ENCODE results near the gene BNC1.

Gene BNC1

GRCh38 chr15:83318861-83319415 lies 34.5 kb upstream of the BNC1 start:
- H3K36me3 ChIP-seq (ENCODE audit: control insufficient read depth, insufficient read depth, low read length): no peaks in the 10 kb centered on the region
- H3K27ac ChIP-seq (ENCODE audit: insufficient read depth, low read depth, low read length, poor library complexity, severe bottlenecking): no peak overlapping the region
- H3K4me1 ChIP-seq (ENCODE audit: control insufficient read depth, insufficient read depth, low read length): no peaks in the 10 kb centered on the region
- H3K27me3 ChIP-seq (ENCODE audit: control insufficient read depth, insufficient read depth, low read length, poor library complexity, severe bottlenecking): no peaks in the 10 kb centered on the region
- H3K9me3 ChIP-seq (ENCODE audit: control insufficient read depth, low read length): no peaks in the 10 kb centered on the region
- WGBS, 2 experiments: 93 to 96% methylated on average over 3 of the region's 3 CpGs
- no peak overlapping the region for H3K4me3 ChIP-seq (ENCODE audit: insufficient read depth, low read depth, low read length)

GRCh38 chr15:83318036-83318435 lies 33.6 kb upstream of the BNC1 start:
- Histone ChIP-seq H3K9me3 (ENCODE audit: control insufficient read depth, low read length) (no peaks in the 10 kb centered on the region), H3K36me3 (ENCODE audit: control insufficient read depth, insufficient read depth, low read length) (no peaks in the 10 kb centered on the region), H3K27ac (ENCODE audit: insufficient read depth, low read depth, low read length, poor library complexity, severe bottlenecking) (no peak overlapping the region), H3K4me3 (ENCODE audit: insufficient read depth, low read depth, low read length) (no peak overlapping the region), H3K27me3 (ENCODE audit: control insufficient read depth, insufficient read depth, low read length, poor library complexity, severe bottlenecking) (no peaks in the 10 kb centered on the region), H3K4me1 (ENCODE audit: control insufficient read depth, insufficient read depth, low read length) (no peaks in the 10 kb centered on the region)

- no peak overlapping the region for H3K27ac ChIP-seq (ENCODE audit: insufficient read depth, low read depth, low read length, poor library complexity, severe bottlenecking)
- H3K4me3 ChIP-seq (ENCODE audit: insufficient read depth, low read depth, low read length): no peak overlapping the region
- no peaks in the 10 kb centered on the region for H3K9me3 ChIP-seq (ENCODE audit: control insufficient read depth, low read length)
- 85 to 88% methylated on average over 1 of the region's 1 CpG for WGBS, 2 experiments
- no peaks in the 10 kb centered on the region for H3K27me3 ChIP-seq (ENCODE audit: control insufficient read depth, insufficient read depth, low read length, poor library complexity, severe bottlenecking)
- H3K36me3 ChIP-seq (ENCODE audit: control insufficient read depth, insufficient read depth, low read length): no peaks in the 10 kb centered on the region
- no peaks in the 10 kb centered on the region for H3K4me1 ChIP-seq (ENCODE audit: control insufficient read depth, insufficient read depth, low read length)
Measured at GRCh38 chr15:83312071-83312470, 27.6 kb upstream of the BNC1 start.

- H3K36me3 ChIP-seq (ENCODE audit: control insufficient read depth, insufficient read depth, low read length): no peaks in the 10 kb centered on the region
- H3K27me3 ChIP-seq (ENCODE audit: control insufficient read depth, insufficient read depth, low read length, poor library complexity, severe bottlenecking): no peaks in the 10 kb centered on the region
- 73 to 74% methylated on average over 4 to 5 of the region's 5 CpGs for WGBS, 2 experiments
- H3K9me3 ChIP-seq (ENCODE audit: control insufficient read depth, low read length): no peaks in the 10 kb centered on the region
- peaks cover 3% of the 10 kb centered on the region for H3K4me1 ChIP-seq (ENCODE audit: control insufficient read depth, insufficient read depth, low read length)
- no peak overlapping the region for H3K4me3 ChIP-seq (ENCODE audit: insufficient read depth, low read depth, low read length)
- no peak overlapping the region for H3K27ac ChIP-seq (ENCODE audit: insufficient read depth, low read depth, low read length, poor library complexity, severe bottlenecking)
Measured at GRCh38 chr15:83310521-83311456, 26.3 kb upstream of the BNC1 start.

- Histone ChIP-seq H3K9me3 (ENCODE audit: control insufficient read depth, low read length) (no peaks in the 10 kb centered on the region), H3K27ac (ENCODE audit: insufficient read depth, low read depth, low read length, poor library complexity, severe bottlenecking) (no peak overlapping the region), H3K4me1 (ENCODE audit: control insufficient read depth, insufficient read depth, low read length) (peaks cover 12% of the 10 kb centered on the region), H3K4me3 (ENCODE audit: insufficient read depth, low read depth, low read length) (no peak overlapping the region), H3K36me3 (ENCODE audit: control insufficient read depth, insufficient read depth, low read length) (no peaks in the 10 kb centered on the region), H3K27me3 (ENCODE audit: control insufficient read depth, insufficient read depth, low read length, poor library complexity, severe bottlenecking) (no peaks in the 10 kb centered on the region)
- WGBS, 2 experiments: 96 to 97% methylated on average over 5 of the region's 5 CpGs
Measured at GRCh38 chr15:83308671-83309070, 24.2 kb upstream of the BNC1 start.

- H3K27me3 ChIP-seq (ENCODE audit: control insufficient read depth, insufficient read depth, low read length, poor library complexity, severe bottlenecking): no peaks in the 10 kb centered on the region
Measured at GRCh38 chr15:83306561-83306960, 22.1 kb upstream of the BNC1 start.

GRCh38 chr15:83305704-83306291 lies 21.3 kb upstream of the BNC1 start:
- Histone ChIP-seq H3K9me3 (ENCODE audit: control insufficient read depth, low read length) (no peaks in the 10 kb centered on the region), H3K27ac (ENCODE audit: insufficient read depth, low read depth, low read length, poor library complexity, severe bottlenecking) (no peak overlapping the region), H3K4me3 (ENCODE audit: insufficient read depth, low read depth, low read length) (no peak overlapping the region), H3K36me3 (ENCODE audit: control insufficient read depth, insufficient read depth, low read length) (no peaks in the 10 kb centered on the region), H3K4me1 (ENCODE audit: control insufficient read depth, insufficient read depth, low read length) (peaks cover 12% of the 10 kb centered on the region), H3K27me3 (ENCODE audit: control insufficient read depth, insufficient read depth, low read length, poor library complexity, severe bottlenecking) (no peaks in the 10 kb centered on the region)
- 20 to 21% methylated on average over 11 of the region's 11 CpGs for WGBS, 2 experiments

More at GRCh38 chr15:83306561-83306960, 22.1 kb upstream of the BNC1 start:
- Histone ChIP-seq H3K4me3 (ENCODE audit: insufficient read depth, low read depth, low read length) (no peak overlapping the region), H3K4me1 (ENCODE audit: control insufficient read depth, insufficient read depth, low read length) (peaks cover 12% of the 10 kb centered on the region), H3K9me3 (ENCODE audit: control insufficient read depth, low read length) (no peaks in the 10 kb centered on the region), H3K36me3 (ENCODE audit: control insufficient read depth, insufficient read depth, low read length) (no peaks in the 10 kb centered on the region), H3K27ac (ENCODE audit: insufficient read depth, low read depth, low read length, poor library complexity, severe bottlenecking) (no peak overlapping the region)
- 81 to 93% methylated on average over 1 of the region's 3 CpGs for WGBS, 2 experiments

- Histone ChIP-seq H3K4me1 (ENCODE audit: control insufficient read depth, insufficient read depth, low read length) (peaks cover 12% of the 10 kb centered on the region), H3K9me3 (ENCODE audit: control insufficient read depth, low read length) (no peaks in the 10 kb centered on the region), H3K27ac (ENCODE audit: insufficient read depth, low read depth, low read length, poor library complexity, severe bottlenecking) (no peak overlapping the region), H3K4me3 (ENCODE audit: insufficient read depth, low read depth, low read length) (no peak overlapping the region), H3K27me3 (ENCODE audit: control insufficient read depth, insufficient read depth, low read length, poor library complexity, severe bottlenecking) (no peaks in the 10 kb centered on the region), H3K36me3 (ENCODE audit: control insufficient read depth, insufficient read depth, low read length) (no peaks in the 10 kb centered on the region)
- 81 to 83% methylated on average over 10 of the region's 10 CpGs for WGBS, 2 experiments
Measured at GRCh38 chr15:83304861-83305703, 20.6 kb upstream of the BNC1 start.

- peaks cover 12% of the 10 kb centered on the region for H3K4me1 ChIP-seq (ENCODE audit: control insufficient read depth, insufficient read depth, low read length)
- no peaks in the 10 kb centered on the region for H3K9me3 ChIP-seq (ENCODE audit: control insufficient read depth, low read length)
- no peaks in the 10 kb centered on the region for H3K27me3 ChIP-seq (ENCODE audit: control insufficient read depth, insufficient read depth, low read length, poor library complexity, severe bottlenecking)
- no peak overlapping the region for H3K4me3 ChIP-seq (ENCODE audit: insufficient read depth, low read depth, low read length)
- WGBS, 2 experiments: 96% methylated on average over 3 of the region's 3 CpGs; no CpG with 5 or more reads in 1 of the 2 experiments
- no peaks in the 10 kb centered on the region for H3K36me3 ChIP-seq (ENCODE audit: control insufficient read depth, insufficient read depth, low read length)
- H3K27ac ChIP-seq (ENCODE audit: insufficient read depth, low read depth, low read length, poor library complexity, severe bottlenecking): no peak overlapping the region
Measured at GRCh38 chr15:83303535-83303934, 19.1 kb upstream of the BNC1 start.

Measured in ectodermal cell (in vitro differentiated cells).